Kidney epithelial cell (primary cell): ENCODE measurements around the gene BRD3OS. TPM values are rescaled to one million over a fixed set of nuclear protein-coding genes. Genes with fewer than 3 reads are reported as not detected.
A peak's percentile ranks its signal among the peaks of the same experiment; 100 is the strongest.

Experiments used
- DNase-seq: peaks from one replicate; pipeline ENCODE4 v3.0.0-alpha.2; 2010; ENCODE audit warnings: low read depth
- H3K27me3 ChIP-seq: 2 replicates; pipeline ENCODE4 v1.6.0; 2011; ENCODE audit warnings: low read length; ENCODE audit not compliant: control insufficient read depth, insufficient read depth
- H3K36me3 ChIP-seq: 2 replicates; pipeline ENCODE4 v1.5.1; 2011; ENCODE audit warnings: low read length; ENCODE audit not compliant: control insufficient read depth, insufficient read depth
- H3K4me3 ChIP-seq: 2 replicates; pipeline ENCODE4 v1.5.1; 2011; ENCODE audit warnings: low read depth, mild to moderate bottlenecking, control low read depth, low read length
- total RNA-seq: library from RNA; depleted of rRNA; stranded (reverse); fragments of >200 nt; gene quantifications from 2 replicates; pipeline ENCODE4 v1.2.3, GENCODE V29; 2015
- TF ChIP-seq, protein P1 (sequence below): IDR thresholded peaks from 2 replicates; pipeline ENCODE4 v1.5.1; 2011; ENCODE audit warnings: mild to moderate bottlenecking, moderate library complexity, low read length, control low read depth, inconsistent platforms; ENCODE audit not compliant: insufficient read depth, poor library complexity, severe bottlenecking

The BRD3OS gene
- total RNA-seq, 1 donor from 2014 or later, result 12.8 TPM

DNA sequence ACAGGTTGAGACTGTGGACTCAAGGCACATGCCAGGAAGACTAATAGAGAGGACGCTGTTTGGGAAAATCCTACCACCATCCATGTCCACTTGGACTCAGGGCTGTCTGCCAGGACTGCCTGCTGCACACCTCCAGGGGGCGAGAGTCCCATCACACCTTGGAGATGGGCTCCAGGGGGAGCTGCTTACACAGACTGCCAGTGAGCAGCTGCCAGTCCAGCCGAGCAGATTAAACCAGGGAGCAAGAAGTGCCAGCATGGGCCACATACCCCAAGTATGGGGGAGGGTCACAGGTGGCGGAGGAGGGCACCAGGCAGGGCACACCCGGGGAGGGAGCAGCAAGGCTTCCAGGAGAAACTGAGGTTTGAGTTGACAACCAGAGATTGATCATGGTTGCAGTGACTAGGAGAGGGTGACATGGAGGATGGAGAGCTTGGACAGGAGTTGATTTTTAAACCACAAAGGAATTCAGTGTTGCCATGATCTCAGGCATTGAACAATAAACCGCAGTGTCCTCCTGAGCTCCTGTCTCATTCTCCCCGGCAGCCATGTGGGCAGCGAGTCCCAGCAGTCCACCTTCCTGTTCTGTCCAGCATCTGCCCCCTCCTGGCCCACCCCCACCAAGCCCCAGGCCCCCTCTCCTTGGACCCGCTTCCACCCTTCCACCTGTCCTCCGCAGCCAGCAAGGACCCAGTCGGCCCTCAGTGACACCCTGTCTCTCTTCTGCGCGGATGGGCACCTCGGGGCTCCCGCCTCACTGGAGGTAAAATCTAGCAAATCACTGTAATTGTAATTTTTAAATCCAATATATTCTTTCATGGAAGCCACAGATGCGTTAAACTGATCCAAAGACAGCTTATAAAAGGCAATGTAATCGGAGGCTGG lies 30.0 kb upstream of the BRD3OS start:
- Histone ChIP-seq H3K4me3 (no peak overlapping the region), H3K36me3 (no peaks in the 10 kb centered on the region), H3K27me3 (no peaks in the 10 kb centered on the region)
- TF ChIP-seq, protein P1, sequence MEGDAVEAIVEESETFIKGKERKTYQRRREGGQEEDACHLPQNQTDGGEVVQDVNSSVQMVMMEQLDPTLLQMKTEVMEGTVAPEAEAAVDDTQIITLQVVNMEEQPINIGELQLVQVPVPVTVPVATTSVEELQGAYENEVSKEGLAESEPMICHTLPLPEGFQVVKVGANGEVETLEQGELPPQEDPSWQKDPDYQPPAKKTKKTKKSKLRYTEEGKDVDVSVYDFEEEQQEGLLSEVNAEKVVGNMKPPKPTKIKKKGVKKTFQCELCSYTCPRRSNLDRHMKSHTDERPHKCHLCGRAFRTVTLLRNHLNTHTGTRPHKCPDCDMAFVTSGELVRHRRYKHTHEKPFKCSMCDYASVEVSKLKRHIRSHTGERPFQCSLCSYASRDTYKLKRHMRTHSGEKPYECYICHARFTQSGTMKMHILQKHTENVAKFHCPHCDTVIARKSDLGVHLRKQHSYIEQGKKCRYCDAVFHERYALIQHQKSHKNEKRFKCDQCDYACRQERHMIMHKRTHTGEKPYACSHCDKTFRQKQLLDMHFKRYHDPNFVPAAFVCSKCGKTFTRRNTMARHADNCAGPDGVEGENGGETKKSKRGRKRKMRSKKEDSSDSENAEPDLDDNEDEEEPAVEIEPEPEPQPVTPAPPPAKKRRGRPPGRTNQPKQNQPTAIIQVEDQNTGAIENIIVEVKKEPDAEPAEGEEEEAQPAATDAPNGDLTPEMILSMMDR, result peak; percentile 39
- no peak for DNase-seq

DNA sequence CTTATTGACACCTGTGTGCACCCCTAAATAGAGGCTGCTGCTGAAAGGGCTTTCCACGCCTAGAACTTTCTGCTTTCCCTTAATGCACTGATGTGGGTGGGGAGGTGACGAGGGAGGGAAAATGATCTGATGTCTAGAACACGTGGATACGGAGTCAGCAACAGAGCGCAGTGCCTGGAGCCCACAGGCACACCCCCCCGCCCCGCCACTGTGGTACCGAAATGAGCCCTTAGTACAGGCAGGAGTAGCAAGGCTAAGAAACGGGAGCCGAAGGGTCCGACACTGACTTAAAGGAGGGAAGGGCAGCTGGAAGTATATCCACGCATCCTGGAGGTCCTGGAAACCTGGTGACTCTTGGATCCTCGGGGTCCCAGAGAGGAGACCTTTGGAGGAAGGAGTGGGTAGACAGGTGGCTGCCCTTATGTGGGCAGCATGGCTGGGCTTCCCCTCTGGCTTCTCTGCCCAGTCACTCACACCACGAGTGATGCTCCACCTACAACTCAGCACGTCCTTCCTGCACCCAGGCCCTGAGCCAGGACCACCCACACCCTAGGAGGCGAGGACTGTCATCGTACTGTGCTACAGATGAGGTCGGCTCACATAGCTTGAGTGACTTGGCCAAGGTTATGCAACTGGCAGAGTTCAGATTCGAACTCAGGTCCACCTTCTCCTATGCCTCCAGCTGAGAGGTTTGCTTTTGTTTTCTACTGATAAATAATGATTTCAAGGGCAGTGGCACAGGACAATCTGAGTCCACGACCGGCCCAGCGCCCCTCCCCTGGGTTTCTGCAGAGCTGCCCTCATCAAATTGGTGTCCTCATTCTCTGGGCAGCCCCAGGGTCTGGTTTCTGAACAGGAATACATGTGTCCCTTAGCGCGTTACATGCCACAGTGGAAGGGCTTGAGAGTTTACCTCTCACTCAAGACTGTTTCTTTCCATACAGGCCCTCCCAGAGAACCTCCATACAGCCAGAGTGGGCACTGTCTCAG lies 28.5 kb upstream of the BRD3OS start:
- H3K4me3 ChIP-seq, result no peak overlapping the region
- no peaks in the 10 kb centered on the region for H3K36me3 ChIP-seq
- no peaks in the 10 kb centered on the region for H3K27me3 ChIP-seq
- no peak for DNase-seq
- TF ChIP-seq, protein P1, result no peak

DNA sequence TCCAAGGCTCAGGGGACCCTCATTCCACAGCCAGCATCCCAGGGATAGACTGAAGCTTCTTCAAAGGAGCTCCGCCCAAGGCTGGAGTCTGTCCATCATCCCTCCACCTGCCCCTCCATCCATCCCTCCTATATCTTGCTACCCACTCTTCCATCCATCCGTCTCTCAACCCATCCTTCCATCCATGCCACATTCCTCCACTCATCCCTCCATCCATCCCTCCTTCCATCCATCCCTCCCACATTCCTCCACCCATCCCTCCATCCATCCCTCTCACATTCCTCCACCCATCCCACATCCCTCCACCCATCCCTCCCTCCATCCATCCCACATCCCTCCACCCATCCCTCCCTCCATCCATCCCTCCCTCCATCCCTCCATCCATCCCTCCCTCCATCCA lies 27.7 kb upstream of the BRD3OS start:
- TF ChIP-seq, protein P1, result no peak
- H3K36me3 ChIP-seq, result no peaks in the 10 kb centered on the region
- no peak overlapping the region for H3K4me3 ChIP-seq
- DNase-seq, result no peak
- H3K27me3 ChIP-seq, result no peaks in the 10 kb centered on the region

DNA sequence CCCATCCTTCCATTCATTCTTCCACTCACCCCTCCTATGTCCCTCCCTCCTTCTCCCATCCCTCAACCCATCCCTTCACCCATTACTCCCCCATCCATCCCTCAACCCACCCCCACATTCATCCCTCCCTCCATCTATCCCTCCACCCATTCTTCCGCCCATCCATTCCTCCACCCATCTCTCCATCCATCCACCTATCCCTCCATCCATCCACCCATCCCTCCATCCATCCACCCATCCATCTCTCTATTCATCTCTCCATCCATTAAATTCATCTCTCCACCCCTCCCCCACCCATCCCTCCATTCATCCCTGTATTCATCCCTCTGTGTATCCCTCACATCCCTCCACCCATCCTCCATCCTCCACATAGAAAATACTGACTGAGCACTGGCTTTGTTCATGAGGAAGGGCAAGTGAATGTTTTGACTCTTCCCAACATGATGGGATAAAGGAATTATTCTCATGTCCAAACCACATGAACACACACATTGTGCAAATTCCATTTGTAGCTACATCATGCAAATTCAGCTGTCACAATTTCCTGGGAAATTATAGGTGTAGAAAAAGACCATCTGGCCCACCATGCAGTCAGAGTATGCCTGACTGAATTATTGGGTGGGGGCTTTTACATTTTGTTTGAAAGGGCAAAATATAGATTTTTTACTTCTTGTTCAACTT lies 26.2 kb upstream of the BRD3OS start:
- TF ChIP-seq, protein P1, result no peak

DNA sequence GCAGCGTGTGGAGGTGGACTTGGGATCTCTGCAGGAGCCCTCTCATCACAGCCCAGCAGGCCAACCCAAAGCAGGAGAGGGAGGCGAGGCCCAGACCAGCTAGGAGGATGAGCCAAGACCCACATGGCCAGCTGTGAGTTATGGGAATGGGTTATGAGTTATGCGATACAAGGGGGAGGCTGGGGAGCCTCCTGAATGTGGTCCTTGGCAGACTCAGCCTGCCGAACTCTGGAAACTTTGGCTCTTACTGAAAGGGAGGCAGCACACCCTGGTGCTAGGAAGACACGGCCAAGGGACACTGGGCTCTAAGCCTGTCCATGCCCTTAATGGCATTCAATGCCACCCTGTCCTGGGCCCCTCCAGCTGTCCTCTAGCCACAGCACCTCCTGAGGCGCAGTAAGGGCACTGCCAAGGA lies 25.4 kb upstream of the BRD3OS start:
- H3K4me3 ChIP-seq, result no peak overlapping the region
- no peak for DNase-seq
- peaks cover 2% of the 10 kb centered on the region for H3K27me3 ChIP-seq
- TF ChIP-seq, protein P1, result no peak
- no peaks in the 10 kb centered on the region for H3K36me3 ChIP-seq

More for the DNA sequence above, 26.2 kb upstream of the BRD3OS start:
- Histone ChIP-seq H3K36me3 (no peaks in the 10 kb centered on the region), H3K27me3 (no peaks in the 10 kb centered on the region), H3K4me3 (no peak overlapping the region)
- DNase-seq, result no peak
